CD4-positive, alpha-beta memory T cell (primary cell): ENCODE data around the gene RGSL1. TPM values are rescaled to one million over a fixed set of nuclear protein-coding genes. Genes with fewer than 3 reads are reported as not detected.
"Not testable (repeated sequence)": the region's sequence is repeated elsewhere in the genome, so short reads cannot be mapped to it uniquely, and the experiment has no call there.

ENCODE experiments used
- CTCF ChIA-PET: fragments of 350-600 bp; sonication (Branson Sonifier 250); formaldehyde crosslinking; loops from one replicate; lab custom pipeline; 2021; ENCODE audit warnings: inconsistent platforms; ENCODE audit not compliant: partially characterized antibody; lab: Charles Lee
- POLR2A ChIA-PET: fragments of 350-600 bp; sonication (Branson Sonifier 250); formaldehyde crosslinking; loops from one replicate; lab custom pipeline; 2021; ENCODE audit not compliant: partially characterized antibody; lab: Charles Lee
- DNase-seq, 5 donors: peaks; one replicate each; pipeline versions ENCODE4 v3.0.0 to v3.0.0-alpha.2; 2020 to 2022; ENCODE audit warnings: mixed read lengths in 1 of 5
- H3K27ac ChIP-seq: one replicate; pipeline ENCODE4 v1.7.0; 2013; ENCODE audit warnings: low read depth, low read length
- H3K27me3 ChIP-seq: 2 replicates; pipeline ENCODE4 v1.7.0; 2013; ENCODE audit warnings: mild to moderate bottlenecking, low read length, moderate library complexity; ENCODE audit not compliant: insufficient read depth
- H3K36me3 ChIP-seq: 2 replicates; pipeline ENCODE4 v1.7.0; 2013; ENCODE audit warnings: mild to moderate bottlenecking, low read length, moderate library complexity; ENCODE audit not compliant: insufficient read depth
- H3K4me1 ChIP-seq: 2 replicates; pipeline ENCODE4 v1.7.0; 2013; ENCODE audit warnings: mild to moderate bottlenecking, low read length, moderate library complexity; ENCODE audit not compliant: insufficient read depth
- H3K4me3 ChIP-seq, 2 donors: one replicate each; pipeline ENCODE4 v1.7.0; 2013; ENCODE audit warnings: low read length in 2 of 2, mild to moderate bottlenecking in 1 of 2
- H3K9me3 ChIP-seq, 2 donors: one replicate each; pipeline ENCODE4 v1.7.0; 2013; ENCODE audit warnings: low read length in 2 of 2, control low read depth in 1 of 2; ENCODE audit not compliant: control insufficient read depth in 1 of 2
- H3K27ac Mint-ChIP-seq, 7 donors: one replicate each; pipeline ENCODE4 v1.8.0; 2020 to 2021; ENCODE audit warnings: mixed read lengths in 7 of 7, mild to moderate bottlenecking in 6 of 7, inconsistent platforms in 3 of 7, moderate library complexity in 3 of 7
- H3K27me3 Mint-ChIP-seq, 2 donors: one replicate each; pipeline ENCODE4 v1.8.0; 2020 to 2021; ENCODE audit warnings: mixed read lengths in 2 of 2
- H3K36me3 Mint-ChIP-seq, 2 donors: one replicate each; pipeline ENCODE4 v1.8.0; 2020 to 2021; ENCODE audit warnings: mixed read lengths in 2 of 2, inconsistent platforms in 1 of 2, mild to moderate bottlenecking in 1 of 2
- H3K4me1 Mint-ChIP-seq, 4 donors: one replicate each; pipeline ENCODE4 v1.8.0; 2020 to 2021; ENCODE audit warnings: mixed read lengths in 4 of 4, mild to moderate bottlenecking in 1 of 4
- H3K4me3 Mint-ChIP-seq, 8 donors: one replicate each; pipeline ENCODE4 v1.8.0; 2020 to 2021; ENCODE audit warnings: mixed read lengths in 8 of 8, mild to moderate bottlenecking in 7 of 8, moderate library complexity in 6 of 8, inconsistent platforms in 3 of 8
- H3K9me3 Mint-ChIP-seq, 8 donors: one replicate each; pipeline ENCODE4 v1.8.0; 2020 to 2021; ENCODE audit warnings: mixed read lengths in 8 of 8, mild to moderate bottlenecking in 5 of 8, inconsistent platforms in 3 of 8, moderate library complexity in 1 of 8
- intact Hi-C: fragments of 100-400 bp; cut with micrococcal nuclease; formaldehyde crosslinking; loops from one replicate; pipeline ENCODE4 v1.15.1; 2023
- polyA plus RNA-seq, 2 donors: library from polyadenylated mRNA; unstranded; fragments of 300-500 nt; fragmentation: Illumina TruSeq; gene quantifications; one replicate each; pipeline ENCODE4 v1.2.3, GENCODE V29; 2021
- total RNA-seq, 2 experiments: library from RNA; stranded (reverse); gene quantifications; one replicate each; pipeline ENCODE4 v1.2.3, GENCODE V29; 2021

Gene RGSL1
- total and polyA plus RNA-seq, 4 experiments from 2014 or later: 0.07 TPM; not detected in 3

DNA sequence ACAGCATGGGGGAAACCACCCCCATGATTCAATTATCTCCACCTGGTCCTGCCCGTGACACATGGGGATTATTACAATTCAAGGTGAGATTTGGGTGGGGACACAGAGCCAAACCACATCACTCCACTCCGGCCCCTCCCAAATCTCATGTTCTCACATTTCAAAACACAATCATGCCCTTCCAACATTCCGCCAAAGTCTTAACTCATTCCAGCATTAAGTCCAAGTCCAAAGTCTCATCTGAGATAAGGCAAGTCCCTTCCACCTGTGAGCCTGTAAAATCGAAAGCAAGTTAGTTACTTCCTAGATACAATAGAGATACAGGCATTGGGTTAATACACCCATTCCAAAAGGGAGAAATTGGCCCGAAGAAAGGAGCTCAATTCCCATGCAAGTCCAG, 78.3 kb downstream of the RGSL1 start:
- H3K27ac Mint-ChIP-seq, H3K36me3 ChIP-seq, CTCF ChIA-PET, H3K27ac ChIP-seq, H3K9me3 ChIP-seq, DNase-seq, intact Hi-C loops, H3K4me1 Mint-ChIP-seq, H3K4me3 Mint-ChIP-seq, POLR2A ChIA-PET, H3K4me3 ChIP-seq, H3K27me3 ChIP-seq, H3K4me1 ChIP-seq, H3K36me3 Mint-ChIP-seq: not testable (repeated sequence)
- peaks cover 11 to 23% of the 10 kb centered on the region in 2 donors for H3K27me3 Mint-ChIP-seq
- peaks cover 10 to 55% (median 41%) of the 10 kb centered on the region in 8 donors for H3K9me3 Mint-ChIP-seq

DNA sequence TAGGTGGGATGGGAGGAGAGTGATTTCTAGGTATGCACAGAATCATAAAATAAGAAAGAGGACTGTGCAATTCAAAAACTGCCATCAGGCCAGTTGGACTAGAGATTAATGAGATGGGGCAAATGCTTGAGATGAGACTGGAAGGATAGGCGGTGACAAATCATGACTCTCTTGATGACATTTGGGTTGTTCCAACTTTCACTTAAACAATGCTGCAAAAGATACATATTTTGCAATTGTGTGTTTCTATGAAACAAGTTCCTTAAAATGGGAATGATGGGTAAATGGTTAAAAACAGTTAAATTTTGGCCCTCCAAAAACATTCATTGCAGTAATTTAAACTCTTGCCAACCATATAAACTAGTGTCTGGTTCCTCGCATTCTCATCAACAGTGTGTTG, 84.0 kb downstream of the RGSL1 start:
- no peak for DNase-seq
- Histone ChIP-seq H3K4me1 (no peaks in the 10 kb centered on the region), H3K9me3 (no peaks in the 10 kb centered on the region), H3K4me3 (no peak overlapping the region), H3K36me3 (no peaks in the 10 kb centered on the region), H3K27me3 (no peaks in the 10 kb centered on the region), H3K27ac (no peak overlapping the region)
- Mint-ChIP-seq H3K9me3 (peaks cover 0 to 2% (median 0%) of the 10 kb centered on the region in 8 donors), H3K36me3 (no peaks in the 10 kb centered on the region), H3K4me3 (no peak overlapping the region), H3K4me1 (peaks cover 0 to 3% (median under 1%) of the 10 kb centered on the region in 4 donors), H3K27me3 (peaks cover 7 to 8% of the 10 kb centered on the region in 2 donors), H3K27ac (no peak overlapping the region)
- intact Hi-C loops: no loop called here
- POLR2A ChIA-PET: no interaction called here
- CTCF ChIA-PET: no interaction called here

DNA sequence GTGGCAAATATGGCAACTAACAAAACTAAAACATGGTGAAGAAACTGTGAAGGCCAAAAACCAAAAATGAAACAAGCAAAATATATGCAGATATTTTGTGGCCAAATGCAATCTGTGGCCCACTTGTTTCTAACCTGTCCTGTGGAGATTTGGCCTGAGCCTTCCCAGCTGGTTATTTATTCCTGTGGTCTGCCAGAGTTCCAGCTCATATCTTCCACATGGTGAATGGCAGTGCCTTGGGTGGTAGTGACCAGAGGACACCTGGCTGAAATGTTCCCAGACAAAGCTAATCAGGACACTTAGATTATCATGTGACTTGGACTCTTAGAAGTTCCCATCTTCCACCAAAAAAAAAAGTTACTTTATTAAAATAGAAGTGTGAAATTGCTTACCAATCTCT, 99.4 kb downstream of the RGSL1 start:
- ChIA-PET CTCF (no interaction called here), POLR2A (no interaction called here)
- H3K4me1 Mint-ChIP-seq: no peaks in the 10 kb centered on the region
- intact Hi-C loops: no loop called here
- Histone ChIP-seq H3K27me3 (no peaks in the 10 kb centered on the region), H3K4me1 (no peaks in the 10 kb centered on the region), H3K27ac (no peak overlapping the region), H3K36me3 (no peaks in the 10 kb centered on the region), H3K4me3 (no peak overlapping the region), H3K9me3 (peaks cover 0 to 4% of the 10 kb centered on the region in 2 donors)
- peaks cover 0 to 21% (median 12%) of the 10 kb centered on the region in 8 donors for H3K9me3 Mint-ChIP-seq
- H3K4me3 Mint-ChIP-seq: no peak overlapping the region
- H3K27ac Mint-ChIP-seq: no peak overlapping the region
- peaks cover 8 to 19% of the 10 kb centered on the region in 2 donors for H3K27me3 Mint-ChIP-seq
- peaks cover 0 to 4% of the 10 kb centered on the region in 2 donors for H3K36me3 Mint-ChIP-seq
- no peak for DNase-seq

DNA sequence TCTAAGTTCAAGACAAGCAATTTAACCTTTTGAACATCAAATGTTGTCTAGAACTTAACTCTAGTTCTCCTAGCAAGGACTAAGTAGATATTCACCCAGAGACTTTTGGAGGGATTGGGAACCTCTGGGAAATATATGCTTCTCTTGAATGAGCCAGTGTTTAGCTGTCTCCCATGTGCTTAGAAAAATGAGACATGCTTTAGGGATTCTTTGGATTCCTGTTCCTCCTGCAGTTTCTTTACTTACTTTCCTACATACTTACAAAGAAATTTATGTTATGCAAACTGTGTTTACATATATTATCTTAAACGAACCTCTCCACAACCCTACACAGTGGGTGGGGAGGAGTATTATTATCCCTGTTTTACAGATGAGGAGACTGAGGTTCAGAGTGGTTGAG, 99.9 kb downstream of the RGSL1 start:
- intact Hi-C loops: no loop called here
- H3K4me1 ChIP-seq: no peaks in the 10 kb centered on the region
- peaks cover 8 to 19% of the 10 kb centered on the region in 2 donors for H3K27me3 Mint-ChIP-seq
- peaks cover 0 to 21% (median 12%) of the 10 kb centered on the region in 8 donors for H3K9me3 Mint-ChIP-seq
- no peak overlapping the region for H3K27ac ChIP-seq
- H3K27ac Mint-ChIP-seq: no peak overlapping the region
- no peaks in the 10 kb centered on the region for H3K36me3 ChIP-seq
- ChIA-PET CTCF (no interaction called here), POLR2A (no interaction called here)
- peaks cover 0 to 4% of the 10 kb centered on the region in 2 donors for H3K9me3 ChIP-seq
- H3K4me3 Mint-ChIP-seq: no peak overlapping the region
- no peak overlapping the region for H3K4me3 ChIP-seq
- no peak for DNase-seq
- peaks cover 0 to 4% of the 10 kb centered on the region in 2 donors for H3K36me3 Mint-ChIP-seq
- no peaks in the 10 kb centered on the region for H3K27me3 ChIP-seq
- no peaks in the 10 kb centered on the region for H3K4me1 Mint-ChIP-seq

DNA sequence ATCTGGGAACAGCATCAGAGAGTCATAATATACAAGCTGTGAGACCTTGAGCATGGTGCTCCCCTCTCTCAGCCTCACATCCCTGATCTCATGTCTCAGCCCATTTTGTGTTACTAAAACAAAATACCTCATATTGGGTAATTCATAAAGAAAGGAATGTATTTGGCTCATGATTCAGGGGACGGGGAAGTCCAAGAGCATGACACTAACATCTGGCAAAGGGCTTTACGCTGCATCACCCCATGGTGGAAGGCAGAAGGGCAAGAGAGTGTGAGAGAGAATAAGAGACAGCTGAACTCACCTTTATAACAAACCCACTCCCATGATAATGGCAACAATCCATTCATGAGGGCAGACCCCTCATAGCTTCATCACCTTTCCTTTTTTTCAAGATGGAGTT, 102.6 kb downstream of the RGSL1 start:
- intact Hi-C loops: no loop called here
- Histone ChIP-seq H3K36me3 (no peaks in the 10 kb centered on the region), H3K27ac (no peak overlapping the region), H3K27me3 (no peaks in the 10 kb centered on the region), H3K4me3 (no peak overlapping the region), H3K4me1 (no peaks in the 10 kb centered on the region), H3K9me3 (peaks cover 0 to 4% of the 10 kb centered on the region in 2 donors)
- DNase-seq: no peak
- H3K27ac Mint-ChIP-seq: no peak overlapping the region
- peaks cover 0 to 21% (median 12%) of the 10 kb centered on the region in 8 donors for H3K9me3 Mint-ChIP-seq
- H3K4me3 Mint-ChIP-seq: no peak overlapping the region
- POLR2A ChIA-PET: no interaction called here
- H3K36me3 Mint-ChIP-seq: peaks cover 0 to 4% of the 10 kb centered on the region in 2 donors
- CTCF ChIA-PET: no interaction called here
- H3K27me3 Mint-ChIP-seq: peaks cover 0 to 17% of the 10 kb centered on the region in 2 donors
- H3K4me1 Mint-ChIP-seq: no peaks in the 10 kb centered on the region

DNA sequence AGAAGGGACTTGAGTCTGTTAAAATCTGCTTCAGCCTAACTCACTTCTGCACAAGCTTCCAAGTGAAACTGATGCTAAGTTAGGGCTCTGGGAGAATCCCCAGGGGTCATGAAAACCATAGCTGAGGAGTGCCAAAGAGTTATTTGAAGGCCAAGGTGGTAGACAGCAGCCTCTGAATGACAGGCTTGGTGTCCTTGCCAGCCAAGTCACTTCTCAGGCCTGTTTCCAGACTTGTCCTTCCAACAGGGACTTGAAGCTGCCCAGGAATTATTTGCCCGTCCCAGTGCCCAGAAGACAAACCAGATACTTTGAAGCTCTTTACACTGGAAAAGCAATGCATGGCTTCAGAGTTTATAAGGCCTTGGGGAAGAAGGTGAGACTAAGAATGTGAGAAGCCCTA, 105.5 kb downstream of the RGSL1 start:
- ChIA-PET POLR2A (no interaction called here), CTCF (interaction anchor here (0.8 kb wide), 1 partner anchor 227 kb away, joined by 4 read pairs; no protein-coding TSS in a partner anchor)
- no peak overlapping the region for H3K4me3 ChIP-seq
- no peaks in the 10 kb centered on the region for H3K27me3 ChIP-seq
- DNase-seq: no peak
- no peak overlapping the region for H3K27ac ChIP-seq
- H3K9me3 ChIP-seq: peaks cover 0 to 4% of the 10 kb centered on the region in 2 donors
- no peaks in the 10 kb centered on the region for H3K4me1 Mint-ChIP-seq
- H3K4me1 ChIP-seq: no peaks in the 10 kb centered on the region
- peaks cover 0 to 4% of the 10 kb centered on the region in 2 donors for H3K36me3 Mint-ChIP-seq
- H3K4me3 Mint-ChIP-seq: no peak overlapping the region
- intact Hi-C loops: no loop called here
- no peak overlapping the region for H3K27ac Mint-ChIP-seq
- H3K27me3 Mint-ChIP-seq: peaks cover 2 to 7% of the 10 kb centered on the region in 2 donors
- H3K36me3 ChIP-seq: no peaks in the 10 kb centered on the region
- peaks cover 0 to 21% (median 12%) of the 10 kb centered on the region in 8 donors for H3K9me3 Mint-ChIP-seq

DNA sequence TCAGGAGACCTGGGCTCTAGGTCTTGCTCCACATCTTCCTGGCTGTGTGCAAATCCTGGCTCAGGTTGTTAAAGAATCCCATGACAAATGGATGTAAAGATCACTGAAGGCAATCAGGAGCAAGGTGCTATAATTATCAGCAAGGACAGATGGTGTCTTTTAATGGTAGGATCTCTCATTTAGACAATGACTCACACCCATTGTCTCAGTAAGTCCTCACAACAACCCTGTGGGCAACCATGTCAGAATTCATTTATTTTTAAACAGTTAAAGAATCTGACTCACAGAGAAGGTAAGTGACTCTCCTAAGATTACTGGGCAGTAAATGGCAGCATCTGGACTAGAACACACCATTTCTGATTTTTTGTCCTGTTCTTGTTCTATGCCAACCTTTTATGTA, 106.3 kb downstream of the RGSL1 start:
- Histone ChIP-seq H3K4me1 (no peaks in the 10 kb centered on the region), H3K27me3 (no peaks in the 10 kb centered on the region), H3K27ac (no peak overlapping the region), H3K9me3 (peaks cover 0 to 4% of the 10 kb centered on the region in 2 donors), H3K4me3 (no peak overlapping the region), H3K36me3 (no peaks in the 10 kb centered on the region)
- intact Hi-C loops: no loop called here
- peaks cover 0 to 4% of the 10 kb centered on the region in 2 donors for H3K36me3 Mint-ChIP-seq
- no peak overlapping the region for H3K4me3 Mint-ChIP-seq
- H3K9me3 Mint-ChIP-seq: peaks cover 0 to 21% (median 12%) of the 10 kb centered on the region in 8 donors
- no peak overlapping the region for H3K27ac Mint-ChIP-seq
- DNase-seq: no peak
- POLR2A ChIA-PET: no interaction called here
- H3K4me1 Mint-ChIP-seq: no peaks in the 10 kb centered on the region
- CTCF ChIA-PET: no interaction called here
- H3K27me3 Mint-ChIP-seq: peaks cover 2 to 5% of the 10 kb centered on the region in 2 donors
